ENCODE measurements around the gene HS1BP3.

- no peak for TF ChIP-seq EZH2 (IDR thresholded peaks at IDR 0.05; ENCODE audit: insufficient read depth, poor library complexity, severe bottlenecking)
- TF ChIP-seq EZH2phosphoT487 (IDR thresholded peaks at IDR 0.05; ENCODE audit: insufficient read depth, low read depth), result no peak
These were observed 817 bp upstream of the HS1BP3 start for GRCh38 chr2:20651731-20652099.

Measured in GM23248 (cell line).